A673 (cell line): ENCODE measurements around the gene KRT6C. TPM values are rescaled to one million over a fixed set of nuclear protein-coding genes. Genes with fewer than 3 reads are reported as not detected.

Source experiments
- BruUV-seq: library from RNA; stranded (reverse); fragments of 400-500 nt; replicated peaks from 2 replicates; lab custom pipeline; 2021; lab: Mats Ljungman, UMichigan
- CTCF ChIA-PET: fragments of 300-600 bp; sonication (Branson Sonifier 250); formaldehyde crosslinking; loops from one replicate; lab custom pipeline; 2022; ENCODE audit warnings: antibody characterized with exemption; lab: Charles Lee
- POLR2A ChIA-PET: fragments of 300-600 bp; sonication (Branson Sonifier 250); formaldehyde crosslinking; loops from one replicate; lab custom pipeline; 2022; ENCODE audit warnings: antibody characterized with exemption; ENCODE audit not compliant: low non-redundant PET; lab: Charles Lee
- DNase-seq: peaks from one replicate; pipeline ENCODE4 v3.0.0-alpha.2; 2015; ENCODE audit warnings: low spot score
- H3K27ac ChIP-seq: fragments of 200-600 bp; sonication (generic); 2 replicates; pipeline ENCODE4 v1.5.1; 2016; ENCODE audit warnings: mixed run types, low read depth, mild to moderate bottlenecking, mixed read lengths, antibody characterized with exemption, low read length; ENCODE audit not compliant: poor library complexity, severe bottlenecking
- H3K27me3 ChIP-seq: fragments of 200-600 bp; sonication (generic); replicated peaks from 2 replicates; pipeline ENCODE4 v1.6.1; 2017; ENCODE audit warnings: mixed run types, low read depth, mild to moderate bottlenecking, mixed read lengths, antibody characterized with exemption, low read length; ENCODE audit not compliant: insufficient read depth, poor library complexity
- H3K36me3 ChIP-seq: fragments of 200-600 bp; sonication (generic); 2 replicates; pipeline ENCODE4 v1.6.1; 2016; ENCODE audit warnings: mixed run types, mild to moderate bottlenecking, mixed read lengths, antibody characterized with exemption, low read length; ENCODE audit not compliant: insufficient read depth, poor library complexity, severe bottlenecking
- H3K4me1 ChIP-seq: fragments of 200-600 bp; sonication (generic); 2 replicates; pipeline ENCODE4 v1.6.1; 2017; ENCODE audit warnings: mixed run types, mild to moderate bottlenecking, mixed read lengths, antibody characterized with exemption, low read length; ENCODE audit not compliant: insufficient read depth, poor library complexity, severe bottlenecking
- H3K4me3 ChIP-seq: fragments of 200-600 bp; sonication (generic); 2 replicates; pipeline ENCODE4 v1.5.1; 2016; ENCODE audit warnings: low read depth, mixed run types, mild to moderate bottlenecking, mixed read lengths, low read length; ENCODE audit not compliant: poor library complexity, severe bottlenecking
- H3K9me3 ChIP-seq: fragments of 200-600 bp; sonication (generic); 2 replicates; pipeline ENCODE4 v1.6.1; 2016; ENCODE audit warnings: mixed run types, low read depth, mild to moderate bottlenecking, mixed read lengths, antibody characterized with exemption, low read length; ENCODE audit not compliant: poor library complexity, severe bottlenecking
- EZH2 ChIP-seq: fragments of 200-600 bp; sonication (generic); IDR thresholded peaks from 2 replicates; pipeline ENCODE4 v1.6.1; 2017; ENCODE audit warnings: borderline replicate concordance, low read depth, mild to moderate bottlenecking, mixed read lengths, antibody characterized with exemption, low read length; ENCODE audit not compliant: poor library complexity, severe bottlenecking
- intact Hi-C: fragments of 100-400 bp; cut with micrococcal nuclease; formaldehyde crosslinking; loops from one replicate; pipeline ENCODE4 v1.10.0; 2022; ENCODE audit not compliant: unreplicated experiment
- total RNA-seq: library from RNA; stranded (reverse); gene quantifications from 2 replicates; pipeline ENCODE4 v1.2.3, GENCODE V29; 2021
- TF ChIP-seq, protein P1 (sequence below): fragments of 300-800, 200-600 bp; sonication (generic); conservative IDR thresholded peaks from 2 replicates; pipeline ENCODE4 v1.5.1; 2017; ENCODE audit warnings: low read depth, mild to moderate bottlenecking, antibody characterized with exemption, low read length, moderate library complexity, mixed read lengths

KRT6C gene
- total RNA-seq, 1 experiment from 2014 or later, result not detected

DNA sequence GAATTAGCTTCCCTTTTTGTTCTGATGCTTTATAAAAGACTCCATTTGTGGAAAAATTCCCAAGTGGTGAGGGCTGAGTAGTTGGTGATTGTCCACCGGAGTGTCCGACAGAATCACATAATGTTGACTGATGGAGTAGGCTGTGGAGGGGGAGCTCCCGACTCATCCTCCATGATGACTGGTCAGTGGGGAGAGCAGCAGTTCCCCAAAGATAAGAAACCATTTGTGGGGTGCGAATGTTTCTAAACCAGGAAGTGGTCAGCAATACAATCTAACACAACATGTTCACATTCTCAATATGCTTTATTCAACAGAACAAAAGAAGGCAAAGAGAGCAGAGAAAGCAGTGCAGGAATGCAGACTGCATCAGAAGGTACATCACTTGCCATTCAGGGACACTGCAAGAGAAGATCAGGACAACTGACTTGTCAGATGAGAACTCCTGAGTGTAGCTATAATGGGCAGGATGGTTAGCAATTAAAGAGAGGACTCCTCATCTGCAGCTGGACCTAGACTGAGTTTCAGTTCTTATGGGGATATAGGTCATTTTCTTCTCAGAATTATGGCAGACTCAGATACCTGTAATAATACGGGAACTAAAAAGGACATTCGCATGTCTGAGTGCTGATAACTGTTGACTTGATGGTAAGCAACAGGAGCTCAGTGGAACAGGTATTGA is 27.1 kb downstream of the KRT6C start:
- intact Hi-C loops, result no loop called here
- DNase-seq, result no peak
- ChIA-PET CTCF (no interaction called here), POLR2A (no interaction called here)
- no peak overlapping the region for H3K4me3 ChIP-seq
- H3K4me1 ChIP-seq, result no peaks in the 10 kb centered on the region
- no peak overlapping the region for H3K27ac ChIP-seq
- no peak for TF ChIP-seq EZH2
- TF ChIP-seq, protein P1, sequence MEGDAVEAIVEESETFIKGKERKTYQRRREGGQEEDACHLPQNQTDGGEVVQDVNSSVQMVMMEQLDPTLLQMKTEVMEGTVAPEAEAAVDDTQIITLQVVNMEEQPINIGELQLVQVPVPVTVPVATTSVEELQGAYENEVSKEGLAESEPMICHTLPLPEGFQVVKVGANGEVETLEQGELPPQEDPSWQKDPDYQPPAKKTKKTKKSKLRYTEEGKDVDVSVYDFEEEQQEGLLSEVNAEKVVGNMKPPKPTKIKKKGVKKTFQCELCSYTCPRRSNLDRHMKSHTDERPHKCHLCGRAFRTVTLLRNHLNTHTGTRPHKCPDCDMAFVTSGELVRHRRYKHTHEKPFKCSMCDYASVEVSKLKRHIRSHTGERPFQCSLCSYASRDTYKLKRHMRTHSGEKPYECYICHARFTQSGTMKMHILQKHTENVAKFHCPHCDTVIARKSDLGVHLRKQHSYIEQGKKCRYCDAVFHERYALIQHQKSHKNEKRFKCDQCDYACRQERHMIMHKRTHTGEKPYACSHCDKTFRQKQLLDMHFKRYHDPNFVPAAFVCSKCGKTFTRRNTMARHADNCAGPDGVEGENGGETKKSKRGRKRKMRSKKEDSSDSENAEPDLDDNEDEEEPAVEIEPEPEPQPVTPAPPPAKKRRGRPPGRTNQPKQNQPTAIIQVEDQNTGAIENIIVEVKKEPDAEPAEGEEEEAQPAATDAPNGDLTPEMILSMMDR, result no peak
- peaks cover 10% of the 10 kb centered on the region for H3K27me3 ChIP-seq
- no peaks in the 10 kb centered on the region for H3K9me3 ChIP-seq
- no TSS peak for BruUV-seq
- no peaks in the 10 kb centered on the region for H3K36me3 ChIP-seq

DNA sequence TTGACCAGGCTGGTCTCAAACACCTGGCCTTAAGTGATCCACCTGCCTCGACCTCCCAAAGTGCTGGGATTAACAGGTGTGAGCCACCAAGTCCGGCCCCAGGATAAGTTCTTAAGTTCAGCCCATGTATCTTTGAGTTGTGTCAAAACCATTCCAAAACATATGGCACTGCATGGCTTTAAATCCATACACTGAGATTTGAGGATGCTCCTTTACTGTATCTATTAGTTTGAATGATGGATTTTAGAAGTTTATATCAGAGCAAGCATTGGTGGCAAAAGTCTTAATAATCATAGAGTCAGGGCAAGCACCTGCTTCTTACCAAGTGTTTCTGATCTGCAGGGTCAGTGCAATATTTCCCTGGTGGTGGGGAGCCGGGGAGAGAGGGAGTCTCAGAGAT is 27.7 kb downstream of the KRT6C start:
- no peak overlapping the region for H3K4me3 ChIP-seq
- no peaks in the 10 kb centered on the region for H3K36me3 ChIP-seq
- H3K27me3 ChIP-seq, result peaks cover 10% of the 10 kb centered on the region
- BruUV-seq, result no TSS peak
- H3K4me1 ChIP-seq, result no peaks in the 10 kb centered on the region
- DNase-seq, result no peak
- CTCF ChIA-PET, result no interaction called here
- H3K27ac ChIP-seq, result no peak overlapping the region
- intact Hi-C loops, result no loop called here
- no peak for TF ChIP-seq EZH2
- TF ChIP-seq, protein P1, result no peak
- POLR2A ChIA-PET, result no interaction called here
- no peaks in the 10 kb centered on the region for H3K9me3 ChIP-seq

DNA sequence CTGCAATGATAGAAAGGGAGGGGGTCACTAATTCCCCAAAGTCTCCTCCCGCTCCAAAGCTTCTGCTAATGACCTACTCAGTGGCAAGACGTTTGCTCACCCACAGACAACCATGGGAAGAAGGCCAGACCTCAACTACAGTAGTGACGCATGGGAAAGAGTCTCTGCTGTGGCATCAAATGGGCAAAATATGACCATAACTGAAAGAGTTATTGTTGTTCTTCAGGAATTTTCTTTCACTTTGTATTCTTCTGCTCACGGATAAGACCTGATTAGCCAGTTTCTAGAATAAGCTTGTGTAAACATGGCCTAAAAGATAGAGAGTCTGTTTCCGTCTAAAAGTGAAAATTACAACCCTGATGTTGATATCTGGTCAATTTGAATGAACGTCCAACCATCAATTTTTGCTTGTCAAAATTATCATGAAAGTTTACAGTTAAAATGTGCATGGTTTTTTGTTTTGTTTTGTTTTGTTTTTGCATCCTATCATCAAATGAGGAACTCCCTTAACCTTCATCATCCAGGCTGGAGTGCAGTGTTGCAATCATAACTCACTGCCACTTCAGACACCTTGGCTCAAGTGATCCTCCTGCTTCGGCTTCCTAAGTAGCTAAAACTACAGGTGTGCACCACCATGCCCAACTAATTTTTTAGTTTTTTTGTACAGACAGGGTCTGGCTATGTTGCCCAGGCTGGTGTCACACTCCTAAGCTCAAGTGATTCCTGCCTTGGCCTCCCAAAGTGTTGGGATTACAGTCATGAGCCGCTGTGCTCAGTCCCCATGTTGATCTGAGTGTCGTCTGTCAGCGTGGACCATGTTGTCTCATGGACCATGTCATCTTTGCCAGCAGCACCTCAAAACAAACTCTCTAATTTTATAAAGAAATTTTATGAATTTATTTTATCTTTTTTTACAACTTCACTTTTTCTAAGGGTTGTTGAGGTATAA is 28.7 kb downstream of the KRT6C start:
- Histone ChIP-seq H3K4me3 (no peak overlapping the region), H3K27me3 (peaks cover 8% of the 10 kb centered on the region), H3K4me1 (no peaks in the 10 kb centered on the region), H3K9me3 (no peaks in the 10 kb centered on the region), H3K36me3 (no peaks in the 10 kb centered on the region), H3K27ac (no peak overlapping the region)
- CTCF ChIA-PET, result no interaction called here
- POLR2A ChIA-PET, result no interaction called here
- BruUV-seq, result no TSS peak
- intact Hi-C loops, result no loop called here
- no peak for DNase-seq
- TF ChIP-seq, protein P1, result no peak
- TF ChIP-seq EZH2, result no peak
